Measurements from ENCODE around the gene JUNB. TPM values are rescaled to one million over a fixed set of nuclear protein-coding genes. Genes with fewer than 3 reads are reported as not detected.

JUNB gene
- total and polyA plus RNA-seq, 2 of the 13 experiments (the other 11 are each of a cell fraction or from before 2014, with no cell fraction given), result 7.7 to 8.2 TPM

DNA sequence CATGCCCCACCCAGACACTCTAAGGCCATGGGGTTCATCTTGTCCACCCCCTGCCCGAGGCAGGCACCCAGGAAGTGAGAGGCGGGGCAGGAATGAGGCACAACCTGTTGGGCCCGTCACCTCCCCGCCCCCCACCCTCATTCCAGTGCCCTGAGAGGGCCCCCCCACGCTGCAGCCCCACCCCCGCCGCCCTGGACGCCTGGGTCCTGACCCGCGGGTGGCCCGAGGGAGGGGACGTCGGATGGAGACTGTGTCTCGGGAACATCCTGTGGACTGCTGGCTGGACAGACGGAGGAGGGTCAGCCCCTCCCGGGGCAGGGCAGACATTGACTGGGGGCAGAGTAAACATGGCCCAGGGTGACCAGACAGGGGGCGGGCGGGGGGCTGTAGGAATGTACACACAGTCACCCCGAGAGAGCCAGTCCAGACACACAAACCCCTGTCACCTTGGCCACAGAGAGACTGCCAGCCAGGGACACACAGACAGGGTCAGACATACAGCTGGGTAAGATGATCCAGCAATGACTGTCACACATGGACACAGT, 7.4 kb upstream of the JUNB start (continued):
- TF ChIP-seq TCF12 (IDR thresholded peaks at IDR 0.05) (no peak), TCF12 (CRISPR knock-in tag; IDR thresholded peaks at IDR 0.05) (no peak), TBL1XR1 (IDR thresholded peaks at IDR 0.05; ENCODE audit: borderline replicate concordance, low read length, partially characterized antibody) (no peak), ZNF570 (CRISPR knock-in tag; IDR thresholded peaks at IDR 0.05; ENCODE audit: borderline replicate concordance) (no peak), ZZZ3 (CRISPR knock-in tag; IDR thresholded peaks at IDR 0.05; ENCODE audit: borderline replicate concordance) (no peak), NFATC3 (CRISPR knock-in tag; IDR thresholded peaks at IDR 0.05) (no peak)
- TF ChIP-seq, protein P1, sequence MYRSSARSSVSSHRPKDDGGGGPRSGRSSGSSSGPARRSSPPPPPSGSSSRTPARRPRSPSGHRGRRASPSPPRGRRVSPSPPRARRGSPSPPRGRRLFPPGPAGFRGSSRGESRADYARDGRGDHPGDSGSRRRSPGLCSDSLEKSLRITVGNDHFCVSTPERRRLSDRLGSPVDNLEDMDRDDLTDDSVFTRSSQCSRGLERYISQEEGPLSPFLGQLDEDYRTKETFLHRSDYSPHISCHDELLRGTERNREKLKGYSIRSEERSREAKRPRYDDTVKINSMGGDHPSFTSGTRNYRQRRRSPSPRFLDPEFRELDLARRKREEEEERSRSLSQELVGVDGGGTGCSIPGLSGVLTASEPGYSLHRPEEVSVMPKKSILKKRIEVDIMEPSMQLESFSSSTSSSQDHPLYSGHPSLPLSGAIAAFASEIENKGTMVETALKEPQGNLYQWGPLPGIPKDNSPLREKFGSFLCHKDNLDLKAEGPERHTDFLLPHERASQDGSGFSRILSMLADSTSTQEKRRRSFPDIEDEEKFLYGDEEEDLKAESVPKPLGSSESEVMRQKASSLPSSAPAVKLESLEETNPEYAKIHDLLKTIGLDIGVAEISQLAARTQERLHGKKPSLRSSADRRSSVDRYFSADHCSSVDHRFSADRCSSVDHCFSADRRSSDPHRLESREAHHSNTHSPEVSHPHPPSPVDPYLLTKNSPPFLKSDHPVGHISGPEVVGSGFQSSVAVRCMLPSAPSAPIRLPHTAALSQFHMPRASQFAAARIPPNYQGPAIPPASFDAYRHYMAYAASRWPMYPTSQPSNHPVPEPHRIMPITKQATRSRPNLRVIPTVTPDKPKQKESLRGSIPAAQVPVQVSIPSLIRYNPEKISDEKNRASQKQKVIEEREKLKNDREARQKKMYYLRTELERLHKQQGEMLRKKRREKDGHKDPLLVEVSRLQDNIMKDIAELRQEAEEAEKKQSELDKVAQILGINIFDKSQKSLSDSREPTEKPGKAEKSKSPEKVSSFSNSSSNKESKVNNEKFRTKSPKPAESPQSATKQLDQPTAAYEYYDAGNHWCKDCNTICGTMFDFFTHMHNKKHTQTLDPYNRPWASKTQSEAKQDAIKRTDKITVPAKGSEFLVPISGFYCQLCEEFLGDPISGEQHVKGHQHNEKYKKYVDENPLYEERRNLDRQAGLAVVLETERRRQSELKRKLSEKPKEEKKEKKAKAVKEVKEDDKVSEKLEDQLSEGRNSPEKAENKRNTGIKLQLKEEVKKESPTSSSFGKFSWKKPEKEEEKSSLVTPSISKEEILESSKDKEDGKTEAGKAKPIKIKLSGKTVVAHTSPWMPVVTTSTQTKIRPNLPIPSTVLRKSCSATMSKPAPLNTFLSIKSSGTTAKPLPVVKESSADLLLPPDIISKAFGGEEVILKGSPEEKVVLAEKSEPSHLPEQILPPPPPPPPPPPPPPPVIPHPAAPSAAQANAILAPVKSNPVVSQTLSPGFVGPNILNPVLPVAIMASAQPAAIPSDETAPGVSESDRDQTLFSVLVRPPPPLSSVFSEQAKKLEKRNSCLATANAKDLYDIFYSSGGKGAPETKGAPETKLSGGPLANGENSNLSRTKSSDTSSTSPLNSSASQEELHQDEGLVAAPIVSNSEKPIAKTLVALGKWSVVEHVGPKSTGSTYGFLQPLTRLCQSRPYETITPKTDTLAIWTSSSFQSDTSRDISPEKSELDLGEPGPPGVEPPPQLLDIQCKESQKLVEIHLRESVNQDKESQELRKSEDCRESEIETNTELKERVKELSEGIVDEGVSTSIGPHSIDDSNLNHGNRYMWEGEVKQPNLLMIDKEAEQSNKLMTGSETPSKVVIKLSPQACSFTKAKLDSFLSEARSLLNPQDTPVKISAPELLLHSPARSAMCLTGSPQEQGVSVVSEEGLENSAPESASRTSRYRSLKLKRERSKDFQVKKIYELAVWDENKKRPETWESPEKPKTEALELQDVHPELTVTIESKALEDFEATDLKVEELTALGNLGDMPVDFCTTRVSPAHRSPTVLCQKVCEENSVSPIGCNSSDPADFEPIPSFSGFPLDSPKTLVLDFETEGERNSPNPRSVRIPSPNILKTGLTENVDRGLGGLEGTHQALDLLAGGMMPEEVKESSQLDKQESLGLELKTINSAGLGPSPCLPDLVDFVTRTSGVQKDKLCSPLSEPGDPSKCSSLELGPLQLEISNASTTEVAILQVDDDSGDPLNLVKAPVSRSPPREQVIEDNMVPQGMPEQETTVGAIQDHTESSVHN (CRISPR knock-in tag; IDR thresholded peaks at IDR 0.05), result no peak
- TF ChIP-seq, protein P2, sequence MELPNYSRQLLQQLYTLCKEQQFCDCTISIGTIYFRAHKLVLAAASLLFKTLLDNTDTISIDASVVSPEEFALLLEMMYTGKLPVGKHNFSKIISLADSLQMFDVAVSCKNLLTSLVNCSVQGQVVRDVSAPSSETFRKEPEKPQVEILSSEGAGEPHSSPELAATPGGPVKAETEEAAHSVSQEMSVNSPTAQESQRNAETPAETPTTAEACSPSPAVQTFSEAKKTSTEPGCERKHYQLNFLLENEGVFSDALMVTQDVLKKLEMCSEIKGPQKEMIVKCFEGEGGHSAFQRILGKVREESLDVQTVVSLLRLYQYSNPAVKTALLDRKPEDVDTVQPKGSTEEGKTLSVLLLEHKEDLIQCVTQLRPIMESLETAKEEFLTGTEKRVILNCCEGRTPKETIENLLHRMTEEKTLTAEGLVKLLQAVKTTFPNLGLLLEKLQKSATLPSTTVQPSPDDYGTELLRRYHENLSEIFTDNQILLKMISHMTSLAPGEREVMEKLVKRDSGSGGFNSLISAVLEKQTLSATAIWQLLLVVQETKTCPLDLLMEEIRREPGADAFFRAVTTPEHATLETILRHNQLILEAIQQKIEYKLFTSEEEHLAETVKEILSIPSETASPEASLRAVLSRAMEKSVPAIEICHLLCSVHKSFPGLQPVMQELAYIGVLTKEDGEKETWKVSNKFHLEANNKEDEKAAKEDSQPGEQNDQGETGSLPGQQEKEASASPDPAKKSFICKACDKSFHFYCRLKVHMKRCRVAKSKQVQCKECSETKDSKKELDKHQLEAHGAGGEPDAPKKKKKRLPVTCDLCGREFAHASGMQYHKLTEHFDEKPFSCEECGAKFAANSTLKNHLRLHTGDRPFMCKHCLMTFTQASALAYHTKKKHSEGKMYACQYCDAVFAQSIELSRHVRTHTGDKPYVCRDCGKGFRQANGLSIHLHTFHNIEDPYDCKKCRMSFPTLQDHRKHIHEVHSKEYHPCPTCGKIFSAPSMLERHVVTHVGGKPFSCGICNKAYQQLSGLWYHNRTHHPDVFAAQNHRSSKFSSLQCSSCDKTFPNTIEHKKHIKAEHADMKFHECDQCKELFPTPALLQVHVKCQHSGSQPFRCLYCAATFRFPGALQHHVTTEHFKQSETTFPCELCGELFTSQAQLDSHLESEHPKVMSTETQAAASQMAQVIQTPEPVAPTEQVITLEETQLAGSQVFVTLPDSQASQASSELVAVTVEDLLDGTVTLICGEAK (IDR thresholded peaks at IDR 0.05), result no peak
- TF ChIP-seq, protein P2 (CRISPR knock-in tag; IDR thresholded peaks at IDR 0.05), result 0 out of 2 replicates have a peak, but pooled peaks have one; percentile 45

All from HepG2 (cell line).